ENCODE measurements around the gene PCDHA6.
"Not testable (repeated sequence)": the region's sequence is repeated elsewhere in the genome, so short reads cannot be mapped to it uniquely, and the experiment has no call there.

The PCDHA6 gene

GRCh38 chr5:140827704-140828361 is at the start of gene PCDHA6:
Gene PCDHA6 (plus strand): TSS chr5:140827960. CDS start chr5:140828092, 132 bp downstream.
- TF ChIP-seq, protein P1, sequence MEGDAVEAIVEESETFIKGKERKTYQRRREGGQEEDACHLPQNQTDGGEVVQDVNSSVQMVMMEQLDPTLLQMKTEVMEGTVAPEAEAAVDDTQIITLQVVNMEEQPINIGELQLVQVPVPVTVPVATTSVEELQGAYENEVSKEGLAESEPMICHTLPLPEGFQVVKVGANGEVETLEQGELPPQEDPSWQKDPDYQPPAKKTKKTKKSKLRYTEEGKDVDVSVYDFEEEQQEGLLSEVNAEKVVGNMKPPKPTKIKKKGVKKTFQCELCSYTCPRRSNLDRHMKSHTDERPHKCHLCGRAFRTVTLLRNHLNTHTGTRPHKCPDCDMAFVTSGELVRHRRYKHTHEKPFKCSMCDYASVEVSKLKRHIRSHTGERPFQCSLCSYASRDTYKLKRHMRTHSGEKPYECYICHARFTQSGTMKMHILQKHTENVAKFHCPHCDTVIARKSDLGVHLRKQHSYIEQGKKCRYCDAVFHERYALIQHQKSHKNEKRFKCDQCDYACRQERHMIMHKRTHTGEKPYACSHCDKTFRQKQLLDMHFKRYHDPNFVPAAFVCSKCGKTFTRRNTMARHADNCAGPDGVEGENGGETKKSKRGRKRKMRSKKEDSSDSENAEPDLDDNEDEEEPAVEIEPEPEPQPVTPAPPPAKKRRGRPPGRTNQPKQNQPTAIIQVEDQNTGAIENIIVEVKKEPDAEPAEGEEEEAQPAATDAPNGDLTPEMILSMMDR (IDR thresholded peaks at IDR 0.05; ENCODE audit: low read depth, low read length, missing control alignments) = no peak
- H3K4me3 ChIP-seq (replicated peaks; ENCODE audit: low read depth, low read length) = no peak within 1 kb of the TSS
- DNase-seq (ENCODE audit: extremely low read depth, low read depth) = no peak

- no peak overlapping the region for H3K4me3 ChIP-seq (replicated peaks; ENCODE audit: low read depth, low read length)
- DNase-seq (ENCODE audit: extremely low read depth, low read depth) = no peak
- TF ChIP-seq, protein P1 (IDR thresholded peaks at IDR 0.05; ENCODE audit: low read depth, low read length, missing control alignments) = no peak
These were observed 47.2 kb upstream of the PCDHA6 start for GRCh38 chr5:140780512-140780911.

DNA sequence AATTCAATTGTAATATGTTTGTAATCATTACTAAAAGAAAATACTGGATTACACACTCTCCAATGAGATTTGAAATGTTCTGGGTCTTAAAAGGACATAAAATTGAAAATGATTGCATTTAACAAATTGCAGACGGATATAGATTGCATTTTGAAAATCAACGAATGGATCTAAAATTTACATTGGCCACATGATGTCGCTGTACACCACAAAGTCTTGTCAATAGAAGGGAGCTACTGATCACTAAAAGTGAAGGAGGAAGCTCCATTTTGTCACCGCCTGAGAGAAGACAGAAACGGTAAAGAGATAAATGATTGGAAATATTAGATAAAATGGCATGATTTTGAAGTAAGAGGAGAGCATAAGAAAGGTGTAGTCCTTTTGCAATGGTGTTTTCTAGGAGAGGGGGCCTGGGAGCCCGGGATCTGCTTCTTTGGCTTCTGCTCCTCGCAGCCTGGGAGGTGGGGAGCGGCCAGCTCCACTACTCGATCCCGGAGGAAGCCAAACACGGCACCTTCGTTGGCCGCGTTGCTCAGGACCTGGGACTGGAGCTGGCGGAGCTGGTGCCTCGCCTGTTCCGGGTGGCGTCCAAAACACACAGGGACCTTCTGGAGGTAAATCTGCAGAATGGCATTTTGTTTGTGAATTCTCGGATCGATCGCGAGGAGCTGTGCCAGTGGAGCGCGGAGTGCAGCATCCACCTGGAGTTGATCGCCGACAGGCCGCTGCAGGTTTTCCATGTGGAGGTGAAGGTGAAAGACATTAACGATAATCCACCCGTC is 41.7 kb upstream of the PCDHA6 start, which contains the start of gene PCDHA1:
TSS of gene PCDHA1 (plus strand) at position 236 of the 782 bp plus-strand sequence.
- H3K4me3 ChIP-seq (replicated peaks; ENCODE audit: low read depth, low read length) = no peak within 1 kb of the TSS
- TF ChIP-seq, protein P1 (IDR thresholded peaks at IDR 0.05; ENCODE audit: low read depth, low read length, missing control alignments) = peak; percentile 4
- no peak for DNase-seq (ENCODE audit: extremely low read depth, low read depth)

GRCh38 chr5:140787422-140787821 is 40.3 kb upstream of the PCDHA6 start:
- DNase-seq (ENCODE audit: extremely low read depth, low read depth); H3K4me3 ChIP-seq (replicated peaks; ENCODE audit: low read depth, low read length): not testable (repeated sequence)

GRCh38 chr5:140787849-140788504 is 39.8 kb upstream of the PCDHA6 start:
- DNase-seq (ENCODE audit: extremely low read depth, low read depth); H3K4me3 ChIP-seq (replicated peaks; ENCODE audit: low read depth, low read length): not testable (repeated sequence)

DNA sequence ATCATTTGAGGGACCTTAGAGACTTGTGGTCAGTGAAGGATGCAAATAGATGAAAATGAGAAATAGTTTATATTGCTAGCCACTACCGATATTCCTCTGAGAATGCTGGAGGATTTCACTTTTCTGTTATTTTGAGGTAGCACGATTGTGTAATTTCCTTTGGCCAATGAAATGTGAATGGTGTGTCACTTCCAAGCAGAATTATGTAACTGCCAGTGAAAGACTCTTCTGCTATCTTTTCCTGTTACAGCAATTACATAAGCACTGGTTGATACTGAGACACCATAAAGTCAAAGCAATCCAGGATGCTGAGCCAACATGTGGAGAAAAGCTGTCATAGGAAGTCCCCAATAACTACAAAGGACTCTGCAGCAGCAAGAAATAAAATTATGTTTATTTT is 36.7 kb upstream of the PCDHA6 start:
- no peak overlapping the region for H3K4me3 ChIP-seq (replicated peaks; ENCODE audit: low read depth, low read length)
- DNase-seq (ENCODE audit: extremely low read depth, low read depth) = no peak
- TF ChIP-seq, protein P1 (IDR thresholded peaks at IDR 0.05; ENCODE audit: low read depth, low read length, missing control alignments) = no peak

DNA sequence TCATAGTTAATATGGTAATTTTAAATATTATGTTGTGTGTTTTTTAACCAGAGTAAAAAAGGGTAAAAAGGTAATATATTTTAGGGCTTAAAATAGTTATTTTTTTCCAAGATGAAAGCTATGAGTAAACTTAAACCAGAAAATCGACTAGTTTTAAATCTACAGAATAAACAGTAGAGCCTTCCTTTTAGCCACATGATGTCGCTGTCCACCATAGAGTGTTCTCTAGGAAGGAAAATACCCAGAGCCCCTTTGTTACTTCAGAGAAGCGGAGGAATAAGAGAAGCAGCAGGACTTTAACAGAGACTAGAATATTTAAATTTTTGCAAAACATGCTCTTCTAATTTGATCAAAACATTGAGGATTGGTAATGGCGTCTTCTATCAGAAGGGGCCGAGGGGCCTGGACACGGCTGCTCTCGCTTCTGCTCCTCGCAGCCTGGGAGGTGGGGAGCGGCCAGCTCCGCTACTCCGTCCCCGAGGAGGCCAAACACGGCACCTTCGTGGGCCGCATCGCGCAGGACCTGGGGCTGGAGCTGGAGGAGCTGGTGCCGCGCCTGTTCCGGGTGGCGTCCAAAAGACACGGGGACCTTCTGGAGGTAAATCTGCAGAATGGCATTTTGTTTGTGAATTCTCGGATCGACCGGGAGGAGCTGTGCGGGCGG is 33.0 kb upstream of the PCDHA6 start, which contains the start of gene PCDHA2:
TSS of gene PCDHA2 (plus strand) at position 258 of the 664 bp plus-strand sequence.
- TF ChIP-seq, protein P1 (IDR thresholded peaks at IDR 0.05; ENCODE audit: low read depth, low read length, missing control alignments) = peak; percentile 16
- H3K4me3 ChIP-seq (replicated peaks; ENCODE audit: low read depth, low read length) = no peak within 1 kb of the TSS
- DNase-seq (ENCODE audit: extremely low read depth, low read depth) = no peak

Measured in HFF-Myc (cell line).